ENCODE results near the gene TOM1L1. TPM values are rescaled to one million over a fixed set of nuclear protein-coding genes. Genes with fewer than 3 reads are reported as not detected.
A peak's percentile ranks its signal among the peaks of the same experiment; 100 is the strongest.

Gene TOM1L1
- total RNA-seq, 1 experiment from 2014 or later, result 58.5 TPM

DNA sequence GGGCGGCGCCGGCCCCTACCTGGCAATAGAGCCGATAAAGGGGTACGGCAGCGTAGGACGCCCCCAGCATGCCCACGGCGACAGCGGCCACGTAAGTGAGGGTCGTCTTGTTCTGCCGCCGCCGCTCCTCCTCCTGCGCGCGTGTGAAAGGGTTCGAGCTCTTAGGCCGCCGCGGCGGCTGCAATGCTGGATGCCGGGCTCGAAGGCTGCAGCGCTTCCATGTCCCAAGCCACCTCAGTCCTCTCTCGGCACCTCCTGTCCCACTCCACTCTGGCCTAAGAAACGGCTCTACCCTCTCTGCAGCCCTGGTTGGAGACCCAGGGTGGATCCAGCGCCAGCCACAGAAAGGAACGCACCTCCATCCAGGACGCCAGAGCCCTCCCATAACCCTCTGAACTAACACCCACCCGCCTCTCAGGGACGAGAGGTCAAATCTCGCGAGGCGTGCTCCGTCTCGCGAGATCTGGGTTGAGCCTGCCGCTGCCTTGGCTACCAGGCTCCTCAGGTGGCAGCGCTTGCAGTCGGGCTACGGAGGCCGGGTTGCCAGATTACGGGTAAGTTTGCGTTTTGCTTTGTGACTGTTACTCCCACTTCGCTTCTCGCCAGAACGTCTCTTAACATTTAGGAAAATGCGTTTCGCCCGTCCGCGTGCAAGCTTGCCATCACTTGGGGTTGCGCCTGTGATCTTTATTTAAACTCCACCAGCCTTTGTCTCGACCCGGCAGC is 67.8 kb downstream of the TOM1L1 start, which contains the start of the genes COX11 and STXBP4 (continued):
- TF ChIP-seq, protein P1, sequence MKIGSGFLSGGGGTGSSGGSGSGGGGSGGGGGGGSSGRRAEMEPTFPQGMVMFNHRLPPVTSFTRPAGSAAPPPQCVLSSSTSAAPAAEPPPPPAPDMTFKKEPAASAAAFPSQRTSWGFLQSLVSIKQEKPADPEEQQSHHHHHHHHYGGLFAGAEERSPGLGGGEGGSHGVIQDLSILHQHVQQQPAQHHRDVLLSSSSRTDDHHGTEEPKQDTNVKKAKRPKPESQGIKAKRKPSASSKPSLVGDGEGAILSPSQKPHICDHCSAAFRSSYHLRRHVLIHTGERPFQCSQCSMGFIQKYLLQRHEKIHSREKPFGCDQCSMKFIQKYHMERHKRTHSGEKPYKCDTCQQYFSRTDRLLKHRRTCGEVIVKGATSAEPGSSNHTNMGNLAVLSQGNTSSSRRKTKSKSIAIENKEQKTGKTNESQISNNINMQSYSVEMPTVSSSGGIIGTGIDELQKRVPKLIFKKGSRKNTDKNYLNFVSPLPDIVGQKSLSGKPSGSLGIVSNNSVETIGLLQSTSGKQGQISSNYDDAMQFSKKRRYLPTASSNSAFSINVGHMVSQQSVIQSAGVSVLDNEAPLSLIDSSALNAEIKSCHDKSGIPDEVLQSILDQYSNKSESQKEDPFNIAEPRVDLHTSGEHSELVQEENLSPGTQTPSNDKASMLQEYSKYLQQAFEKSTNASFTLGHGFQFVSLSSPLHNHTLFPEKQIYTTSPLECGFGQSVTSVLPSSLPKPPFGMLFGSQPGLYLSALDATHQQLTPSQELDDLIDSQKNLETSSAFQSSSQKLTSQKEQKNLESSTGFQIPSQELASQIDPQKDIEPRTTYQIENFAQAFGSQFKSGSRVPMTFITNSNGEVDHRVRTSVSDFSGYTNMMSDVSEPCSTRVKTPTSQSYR (CRISPR knock-in tag; IDR thresholded peaks at IDR 0.05), result no peak
- TF ChIP-seq, protein P2, sequence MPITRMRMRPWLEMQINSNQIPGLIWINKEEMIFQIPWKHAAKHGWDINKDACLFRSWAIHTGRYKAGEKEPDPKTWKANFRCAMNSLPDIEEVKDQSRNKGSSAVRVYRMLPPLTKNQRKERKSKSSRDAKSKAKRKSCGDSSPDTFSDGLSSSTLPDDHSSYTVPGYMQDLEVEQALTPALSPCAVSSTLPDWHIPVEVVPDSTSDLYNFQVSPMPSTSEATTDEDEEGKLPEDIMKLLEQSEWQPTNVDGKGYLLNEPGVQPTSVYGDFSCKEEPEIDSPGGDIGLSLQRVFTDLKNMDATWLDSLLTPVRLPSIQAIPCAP (CRISPR knock-in tag; IDR thresholded peaks at IDR 0.05), result 0 out of 2 replicates have a peak, but pooled peaks have one; percentile 44
- no peak for TF ChIP-seq NR3C1 (CRISPR knock-in tag; conservative IDR thresholded peaks at IDR 0.05; ENCODE audit: low read depth)

DNA sequence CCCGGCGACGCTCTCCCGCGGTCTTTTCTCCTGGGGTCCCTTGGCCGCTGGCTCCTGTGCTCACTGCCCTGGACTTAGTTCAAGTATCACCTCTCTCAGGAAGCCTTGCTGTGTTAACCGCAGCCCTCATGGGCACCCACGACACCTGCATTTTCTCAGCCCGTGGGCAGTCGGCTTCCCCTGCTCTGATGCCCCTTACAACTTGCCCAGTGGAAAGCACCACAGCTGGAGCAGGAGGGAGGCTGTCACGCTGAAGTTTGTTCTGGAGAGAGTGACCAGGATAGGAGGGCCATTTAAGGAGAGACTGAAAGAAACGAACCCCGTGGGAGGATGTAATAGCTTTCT is 68.3 kb downstream of the TOM1L1 start:
- Mint-ChIP-seq H3K36me3 (peaks cover 18% of the 10 kb centered on the region), H3K4me1 (peaks cover 12% of the 10 kb centered on the region), H3K27me3 (ENCODE audit: low read depth) (no peaks in the 10 kb centered on the region), H3K27ac (no peak overlapping the region), H3K4me3 (no peak overlapping the region), H3K9me3 (no peaks in the 10 kb centered on the region)
- ChIA-PET CTCF (no interaction called here), POLR2A (no interaction called here)
- ATAC-seq (peak; percentile 36), DNase-seq (ENCODE audit: low spot score) (no peak)
- no peak for TF ChIP-seq IRF2 (CRISPR knock-in tag; IDR thresholded peaks at IDR 0.05; ENCODE audit: borderline replicate concordance, low read depth)
- TF ChIP-seq GABPB1 (CRISPR knock-in tag; IDR thresholded peaks at IDR 0.05), result no peak
- no peak for TF ChIP-seq ZNF232 (CRISPR knock-in tag; IDR thresholded peaks at IDR 0.05)
- TF ChIP-seq SMAD4 (CRISPR knock-in tag; IDR thresholded peaks at IDR 0.05), result no peak
- TF ChIP-seq, protein P3, sequence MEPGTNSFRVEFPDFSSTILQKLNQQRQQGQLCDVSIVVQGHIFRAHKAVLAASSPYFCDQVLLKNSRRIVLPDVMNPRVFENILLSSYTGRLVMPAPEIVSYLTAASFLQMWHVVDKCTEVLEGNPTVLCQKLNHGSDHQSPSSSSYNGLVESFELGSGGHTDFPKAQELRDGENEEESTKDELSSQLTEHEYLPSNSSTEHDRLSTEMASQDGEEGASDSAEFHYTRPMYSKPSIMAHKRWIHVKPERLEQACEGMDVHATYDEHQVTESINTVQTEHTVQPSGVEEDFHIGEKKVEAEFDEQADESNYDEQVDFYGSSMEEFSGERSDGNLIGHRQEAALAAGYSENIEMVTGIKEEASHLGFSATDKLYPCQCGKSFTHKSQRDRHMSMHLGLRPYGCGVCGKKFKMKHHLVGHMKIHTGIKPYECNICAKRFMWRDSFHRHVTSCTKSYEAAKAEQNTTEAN (CRISPR knock-in tag; IDR thresholded peaks at IDR 0.05), result no peak
- TF ChIP-seq, protein P4, sequence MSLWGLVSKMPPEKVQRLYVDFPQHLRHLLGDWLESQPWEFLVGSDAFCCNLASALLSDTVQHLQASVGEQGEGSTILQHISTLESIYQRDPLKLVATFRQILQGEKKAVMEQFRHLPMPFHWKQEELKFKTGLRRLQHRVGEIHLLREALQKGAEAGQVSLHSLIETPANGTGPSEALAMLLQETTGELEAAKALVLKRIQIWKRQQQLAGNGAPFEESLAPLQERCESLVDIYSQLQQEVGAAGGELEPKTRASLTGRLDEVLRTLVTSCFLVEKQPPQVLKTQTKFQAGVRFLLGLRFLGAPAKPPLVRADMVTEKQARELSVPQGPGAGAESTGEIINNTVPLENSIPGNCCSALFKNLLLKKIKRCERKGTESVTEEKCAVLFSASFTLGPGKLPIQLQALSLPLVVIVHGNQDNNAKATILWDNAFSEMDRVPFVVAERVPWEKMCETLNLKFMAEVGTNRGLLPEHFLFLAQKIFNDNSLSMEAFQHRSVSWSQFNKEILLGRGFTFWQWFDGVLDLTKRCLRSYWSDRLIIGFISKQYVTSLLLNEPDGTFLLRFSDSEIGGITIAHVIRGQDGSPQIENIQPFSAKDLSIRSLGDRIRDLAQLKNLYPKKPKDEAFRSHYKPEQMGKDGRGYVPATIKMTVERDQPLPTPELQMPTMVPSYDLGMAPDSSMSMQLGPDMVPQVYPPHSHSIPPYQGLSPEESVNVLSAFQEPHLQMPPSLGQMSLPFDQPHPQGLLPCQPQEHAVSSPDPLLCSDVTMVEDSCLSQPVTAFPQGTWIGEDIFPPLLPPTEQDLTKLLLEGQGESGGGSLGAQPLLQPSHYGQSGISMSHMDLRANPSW (CRISPR knock-in tag; conservative IDR thresholded peaks at IDR 0.05; ENCODE audit: low read depth), result no peak
- TF ChIP-seq, protein P5, sequence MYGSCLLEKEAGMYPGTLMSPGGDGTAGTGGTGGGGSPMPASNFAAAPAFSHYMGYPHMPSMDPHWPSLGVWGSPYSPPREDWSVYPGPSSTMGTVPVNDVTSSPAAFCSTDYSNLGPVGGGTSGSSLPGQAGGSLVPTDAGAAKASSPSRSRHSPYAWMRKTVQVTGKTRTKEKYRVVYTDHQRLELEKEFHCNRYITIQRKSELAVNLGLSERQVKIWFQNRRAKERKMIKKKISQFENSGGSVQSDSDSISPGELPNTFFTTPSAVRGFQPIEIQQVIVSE (CRISPR knock-in tag; IDR thresholded peaks at IDR 0.05; ENCODE audit: borderline replicate concordance), result no peak
- no peak for TF ChIP-seq ZNF416 (CRISPR knock-in tag; IDR thresholded peaks at IDR 0.05)
- TF ChIP-seq, protein P6, sequence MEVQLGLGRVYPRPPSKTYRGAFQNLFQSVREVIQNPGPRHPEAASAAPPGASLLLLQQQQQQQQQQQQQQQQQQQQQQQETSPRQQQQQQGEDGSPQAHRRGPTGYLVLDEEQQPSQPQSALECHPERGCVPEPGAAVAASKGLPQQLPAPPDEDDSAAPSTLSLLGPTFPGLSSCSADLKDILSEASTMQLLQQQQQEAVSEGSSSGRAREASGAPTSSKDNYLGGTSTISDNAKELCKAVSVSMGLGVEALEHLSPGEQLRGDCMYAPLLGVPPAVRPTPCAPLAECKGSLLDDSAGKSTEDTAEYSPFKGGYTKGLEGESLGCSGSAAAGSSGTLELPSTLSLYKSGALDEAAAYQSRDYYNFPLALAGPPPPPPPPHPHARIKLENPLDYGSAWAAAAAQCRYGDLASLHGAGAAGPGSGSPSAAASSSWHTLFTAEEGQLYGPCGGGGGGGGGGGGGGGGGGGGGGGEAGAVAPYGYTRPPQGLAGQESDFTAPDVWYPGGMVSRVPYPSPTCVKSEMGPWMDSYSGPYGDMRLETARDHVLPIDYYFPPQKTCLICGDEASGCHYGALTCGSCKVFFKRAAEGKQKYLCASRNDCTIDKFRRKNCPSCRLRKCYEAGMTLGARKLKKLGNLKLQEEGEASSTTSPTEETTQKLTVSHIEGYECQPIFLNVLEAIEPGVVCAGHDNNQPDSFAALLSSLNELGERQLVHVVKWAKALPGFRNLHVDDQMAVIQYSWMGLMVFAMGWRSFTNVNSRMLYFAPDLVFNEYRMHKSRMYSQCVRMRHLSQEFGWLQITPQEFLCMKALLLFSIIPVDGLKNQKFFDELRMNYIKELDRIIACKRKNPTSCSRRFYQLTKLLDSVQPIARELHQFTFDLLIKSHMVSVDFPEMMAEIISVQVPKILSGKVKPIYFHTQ (CRISPR knock-in tag; IDR thresholded peaks at IDR 0.05), result no peak
- no peak for TF ChIP-seq TEAD1 (CRISPR knock-in tag; IDR thresholded peaks at IDR 0.05)
- no peak for TF ChIP-seq GTF2I (CRISPR knock-in tag; conservative IDR thresholded peaks at IDR 0.05)
- no peak for TF ChIP-seq NFATC4 (CRISPR knock-in tag; IDR thresholded peaks at IDR 0.05)
- TF ChIP-seq, protein P7, sequence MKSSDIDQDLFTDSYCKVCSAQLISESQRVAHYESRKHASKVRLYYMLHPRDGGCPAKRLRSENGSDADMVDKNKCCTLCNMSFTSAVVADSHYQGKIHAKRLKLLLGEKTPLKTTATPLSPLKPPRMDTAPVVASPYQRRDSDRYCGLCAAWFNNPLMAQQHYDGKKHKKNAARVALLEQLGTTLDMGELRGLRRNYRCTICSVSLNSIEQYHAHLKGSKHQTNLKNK (CRISPR knock-in tag; IDR thresholded peaks at IDR 0.05), result no peak
- TF ChIP-seq TEAD4 (CRISPR knock-in tag; IDR thresholded peaks at IDR 0.05), result no peak
